ENCODE data around the gene RNF182.
"Not testable (repeated sequence)": the region's sequence is repeated elsewhere in the genome, so short reads cannot be mapped to it uniquely, and the experiment has no call there.

RNF182 gene

DNA sequence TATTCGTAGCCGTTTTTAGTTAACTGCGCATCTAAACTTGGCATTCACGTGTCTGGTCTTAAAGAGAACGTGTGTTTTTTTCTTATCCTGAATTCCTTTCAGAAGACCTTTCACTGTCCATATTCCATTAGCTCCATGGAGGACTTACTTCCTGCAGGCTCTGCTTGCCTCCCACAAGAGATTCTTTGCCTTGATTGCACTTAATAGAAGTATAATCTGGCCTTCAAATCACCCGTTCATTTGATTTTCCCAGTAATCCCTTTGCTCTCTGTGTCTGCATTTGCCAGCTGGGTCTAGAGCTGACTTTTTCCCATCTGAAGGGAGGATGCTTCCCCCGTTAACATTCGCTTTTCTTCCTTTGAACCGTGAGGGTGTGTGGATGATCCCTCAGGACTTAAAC, 79.5 kb downstream of the RNF182 start:
- no peak for DNase-seq

DNA sequence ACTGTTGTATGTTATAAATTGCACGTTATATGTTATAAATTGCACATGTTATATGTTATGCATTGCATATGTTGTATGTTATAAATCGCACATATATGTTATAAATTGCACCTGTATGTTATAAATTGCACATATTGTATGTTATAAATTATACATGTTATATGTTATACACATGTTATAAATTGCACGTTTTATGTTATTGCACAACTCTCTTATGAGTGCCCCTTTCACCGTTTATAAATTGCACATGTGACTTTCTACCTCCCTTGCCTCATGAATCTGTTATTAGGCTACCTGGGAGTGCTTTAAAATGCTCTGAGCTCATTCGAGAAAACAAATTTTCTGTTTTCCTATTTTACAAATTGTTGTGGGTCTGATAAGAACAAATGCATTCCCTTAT, 84.1 kb downstream of the RNF182 start:
- no peak for DNase-seq

DNA sequence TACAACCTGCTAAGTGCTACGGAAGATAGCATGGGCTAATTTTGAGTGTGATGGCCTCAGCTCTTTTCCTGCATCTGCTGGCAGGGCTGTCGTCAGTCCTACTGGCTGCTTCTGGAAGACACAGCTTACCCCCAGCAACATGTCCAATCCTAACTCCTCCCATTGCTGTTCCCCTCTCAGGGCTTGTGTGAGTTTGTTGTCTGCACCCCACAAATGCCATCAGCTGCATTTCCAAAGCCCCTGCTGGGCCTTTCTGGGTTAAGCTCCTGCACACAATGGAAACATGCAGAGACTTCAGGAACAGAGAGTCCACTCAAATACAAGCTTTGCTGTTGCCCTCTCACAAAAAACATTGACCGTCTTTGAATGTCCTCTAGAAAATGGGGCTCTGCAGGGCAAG, 84.7 kb downstream of the RNF182 start:
- no peak for DNase-seq

DNA sequence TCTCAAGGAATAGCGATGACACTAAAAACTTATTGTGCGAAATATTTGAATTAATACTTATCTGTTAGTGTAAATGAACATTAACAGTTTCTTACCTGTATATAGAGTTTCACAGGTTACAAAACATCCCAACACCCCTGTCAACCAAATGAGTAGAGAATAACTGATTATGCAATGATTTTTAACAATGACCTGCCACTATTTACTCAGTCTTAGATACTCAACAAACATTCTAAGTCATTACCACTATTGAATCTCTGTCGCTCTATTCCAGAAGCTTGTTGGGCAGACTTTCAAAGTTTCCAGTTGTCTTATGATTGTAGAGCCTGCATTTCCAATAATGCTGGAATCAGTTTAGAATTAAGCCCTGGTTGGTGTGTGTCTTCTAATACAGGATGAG, 85.5 kb downstream of the RNF182 start:
- no peak for DNase-seq

DNA sequence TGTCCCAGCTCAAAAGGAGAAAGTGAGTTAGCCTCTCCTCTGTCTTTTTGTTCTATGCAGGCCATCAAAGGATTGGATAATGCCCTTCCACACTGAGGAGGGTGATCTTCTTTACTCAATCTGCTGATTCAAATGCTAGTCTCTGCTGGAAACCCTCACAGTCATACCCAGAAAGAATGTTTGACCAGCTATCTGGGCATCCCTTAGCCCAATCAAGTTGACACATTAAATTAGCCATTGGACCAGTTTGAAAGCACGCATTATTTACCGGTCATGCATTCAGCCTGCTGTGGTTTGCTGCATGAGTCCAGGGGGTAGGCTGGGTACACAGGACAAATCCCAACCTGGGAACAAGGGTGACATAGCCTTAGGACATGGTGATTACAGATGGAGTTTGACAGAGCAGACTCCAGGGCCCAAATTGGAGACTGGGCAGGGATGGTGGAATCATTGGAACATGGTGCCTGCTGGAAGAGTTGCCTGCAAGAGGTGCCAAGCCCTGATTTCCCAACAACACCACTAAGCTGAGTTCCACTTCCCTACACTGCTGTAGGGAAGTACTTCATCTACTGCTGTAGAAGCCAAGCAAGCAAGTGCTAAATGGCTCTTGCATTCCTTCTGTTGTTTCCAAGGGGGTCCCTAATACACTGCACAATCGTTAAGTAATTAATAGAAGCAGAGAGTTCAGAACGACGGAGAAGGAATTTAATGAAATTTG, 87.7 kb downstream of the RNF182 start:
- no peak for DNase-seq

DNA sequence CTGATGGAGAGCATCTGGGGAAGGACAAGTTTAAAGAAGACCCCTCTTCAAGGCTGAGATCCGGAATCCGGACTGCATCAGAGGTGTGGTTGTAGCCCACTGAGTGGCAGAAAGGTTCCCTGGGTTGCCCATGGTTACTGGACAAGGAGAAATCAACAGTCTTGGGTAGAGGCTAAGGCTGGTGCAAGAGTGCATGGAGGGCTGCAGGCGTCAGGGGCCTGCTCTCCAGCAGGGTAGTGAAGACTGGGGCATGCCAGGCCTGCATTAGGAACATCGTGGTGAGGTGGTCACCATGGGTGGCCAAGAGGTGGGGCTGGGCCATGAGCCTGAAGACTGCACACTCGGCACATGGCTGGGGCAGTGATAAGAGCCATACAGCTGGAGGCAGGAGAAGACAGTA, 91.2 kb downstream of the RNF182 start:
- DNase-seq = no peak

DNA sequence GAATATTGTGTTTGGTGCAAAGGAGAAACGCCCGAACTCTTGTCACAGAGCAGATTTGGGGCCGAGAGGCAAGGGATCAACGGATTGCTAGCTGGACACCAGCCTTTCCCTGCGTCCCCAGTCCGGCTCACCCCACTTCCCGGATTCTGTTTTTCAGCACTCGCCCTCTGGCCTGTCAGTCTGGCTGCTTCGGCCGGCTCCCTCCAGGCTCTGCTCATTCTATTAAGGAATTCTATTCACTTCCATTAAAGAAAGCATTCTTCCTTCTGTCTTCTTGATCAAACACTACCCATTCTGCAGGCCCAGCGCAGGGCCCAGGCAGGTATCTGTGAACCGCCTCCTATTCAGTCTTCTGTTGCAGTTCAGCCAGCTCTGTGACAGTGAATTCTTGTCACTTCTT, 91.7 kb downstream of the RNF182 start:
- DNase-seq = no peak

DNA sequence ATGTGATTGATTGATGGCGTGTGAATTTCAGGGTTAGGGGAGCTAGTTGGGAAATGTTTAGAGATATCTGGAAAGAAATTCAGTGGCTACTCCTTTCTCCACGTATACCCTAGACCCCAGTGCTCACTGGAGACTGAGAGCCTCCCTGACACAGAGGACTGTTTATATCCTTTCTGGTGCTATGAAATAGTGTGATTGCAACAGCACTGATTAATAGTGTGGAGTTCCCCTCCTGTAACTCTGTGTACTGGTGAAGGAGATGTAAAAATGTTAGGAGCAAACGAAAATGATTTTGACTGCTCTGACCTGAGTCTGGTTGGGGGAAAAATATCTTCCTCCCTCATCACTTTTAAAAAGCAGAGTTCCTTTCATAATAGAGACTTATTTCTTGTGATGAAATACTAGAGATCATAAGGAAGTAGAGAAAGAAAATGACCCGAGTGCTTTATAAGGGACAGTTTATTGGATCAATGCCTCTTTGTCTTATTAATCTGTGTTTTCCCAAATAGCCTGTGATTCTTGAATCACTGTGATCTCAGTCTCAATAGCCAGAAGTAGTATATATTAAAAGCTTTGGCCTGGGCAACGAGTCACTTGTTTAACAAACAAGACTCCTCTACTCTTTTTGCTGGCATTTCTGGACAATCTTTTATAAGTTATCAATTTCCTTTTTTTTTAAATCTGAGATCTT, 92.3 kb downstream of the RNF182 start:
- no peak for DNase-seq

DNA sequence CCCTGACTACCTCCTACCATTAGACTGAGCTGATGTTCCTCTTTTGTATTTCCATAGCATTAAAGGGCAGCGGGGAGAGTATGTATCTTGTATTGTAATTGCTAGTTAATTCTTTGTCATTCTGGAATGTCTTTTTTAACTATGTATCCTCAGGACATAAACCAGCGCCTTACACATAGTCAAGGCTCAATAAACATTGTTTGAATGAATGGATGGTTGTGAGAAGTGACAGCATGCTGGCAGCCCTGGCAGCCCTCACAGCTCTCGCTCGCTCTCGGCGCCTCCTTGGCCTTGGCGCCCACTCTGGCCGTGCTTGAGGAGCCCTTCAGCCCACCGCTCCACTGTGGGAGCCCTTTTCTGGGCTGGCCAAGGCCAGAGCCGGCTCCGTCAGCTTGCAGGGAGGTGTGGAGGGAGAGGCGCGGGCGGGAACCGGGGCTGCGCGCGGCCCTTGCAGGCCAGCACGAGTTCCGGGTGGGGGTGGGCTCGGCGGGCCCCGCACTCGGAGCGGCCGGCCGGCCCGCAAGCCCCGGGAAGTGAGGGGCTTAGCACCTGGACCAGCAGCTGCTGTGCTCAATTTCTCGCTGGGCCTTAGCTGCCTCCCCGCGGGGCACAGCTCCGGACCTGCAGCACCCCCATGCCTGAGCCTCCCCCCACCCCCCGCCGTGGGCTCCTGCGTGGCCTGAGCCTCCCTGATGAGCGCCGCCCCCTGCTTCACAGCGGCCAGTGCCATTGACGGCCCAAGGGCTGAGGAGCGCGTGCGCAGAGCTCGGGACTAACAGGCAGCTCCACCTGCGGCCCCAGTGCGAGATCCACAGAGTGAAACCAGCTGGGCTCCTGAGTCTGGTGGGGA, 93.1 kb downstream of the RNF182 start:
- DNase-seq = no peak

DNA sequence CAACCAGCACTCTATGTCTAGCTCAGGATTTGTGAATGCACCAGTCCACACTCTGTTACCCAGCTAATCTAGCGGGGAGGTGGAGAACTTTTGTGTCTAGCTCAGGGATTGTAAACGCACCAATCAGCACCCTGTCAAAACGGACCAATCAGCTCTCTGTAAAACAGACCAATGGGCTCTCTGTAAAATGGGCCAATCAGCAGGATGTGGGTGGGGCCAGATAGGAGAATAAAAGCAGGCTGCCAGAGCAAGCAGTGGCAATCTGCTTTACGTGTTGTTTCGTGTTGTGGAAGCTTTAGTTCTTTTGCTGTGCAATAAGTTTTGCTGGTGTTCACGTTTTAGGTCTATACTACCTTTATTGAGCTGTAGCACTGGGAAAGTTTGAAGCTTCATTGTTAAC, 93.8 kb downstream of the RNF182 start:
- not testable (repeated sequence) for DNase-seq

DNA sequence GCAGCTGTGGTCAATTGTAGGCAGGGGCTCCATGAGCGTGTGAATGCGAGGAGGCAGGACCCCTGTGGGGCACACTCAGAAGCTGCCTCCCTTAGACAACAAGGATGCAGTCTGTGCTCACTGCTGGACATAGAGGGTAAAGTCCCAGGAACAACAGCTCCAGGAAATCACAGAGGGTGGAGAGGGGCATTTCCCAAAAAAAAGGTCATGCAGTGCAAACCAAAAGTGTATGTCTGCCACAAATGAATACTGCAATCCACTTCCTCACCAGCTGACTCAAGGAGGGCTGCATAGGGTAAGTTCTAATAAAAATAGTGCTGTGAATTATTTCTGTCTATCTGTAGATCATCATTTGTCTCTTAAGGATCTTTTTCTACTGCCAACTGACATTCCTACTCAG, 95.8 kb downstream of the RNF182 start:
- DNase-seq = no peak

DNA sequence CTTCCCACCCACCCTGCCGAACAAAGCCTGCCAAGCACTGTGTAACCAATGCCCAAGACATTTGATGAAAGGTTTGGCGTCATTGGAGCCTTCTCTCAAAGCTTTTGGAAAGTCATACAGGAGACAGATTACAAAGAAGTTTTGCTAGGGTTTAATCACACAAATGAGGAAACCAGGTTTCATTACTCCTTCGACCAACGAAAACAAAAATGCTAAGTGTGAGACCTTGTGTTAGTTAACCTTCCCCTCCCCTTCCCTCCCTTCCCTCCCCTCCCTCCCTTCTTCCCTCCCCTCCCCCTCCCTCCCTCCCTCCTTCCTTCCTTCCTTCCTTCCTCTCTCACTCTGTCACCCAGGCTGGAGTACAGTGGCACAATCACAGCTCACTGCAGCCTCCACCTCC, 96.7 kb downstream of the RNF182 start:
- no peak for DNase-seq

DNA sequence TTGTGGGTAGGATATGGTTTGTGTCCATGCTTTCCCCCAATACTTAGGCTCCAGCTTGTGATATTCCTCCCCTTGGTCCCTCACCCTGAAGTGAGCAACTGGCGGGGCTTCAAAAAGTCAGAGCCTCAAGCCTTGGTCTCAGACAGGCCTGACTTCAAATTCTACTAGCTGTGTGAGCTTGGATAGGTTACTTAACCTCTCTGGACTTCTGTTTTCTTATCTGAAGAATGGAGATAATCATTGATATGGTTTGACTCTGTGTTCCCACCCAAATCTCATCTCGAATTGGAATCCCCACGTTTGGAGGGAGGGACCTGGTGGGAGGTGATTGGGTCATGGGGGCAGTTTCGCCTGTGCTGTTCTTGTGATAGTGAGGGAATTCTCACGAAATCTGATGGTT, 97.9 kb downstream of the RNF182 start:
- DNase-seq = no peak

DNA sequence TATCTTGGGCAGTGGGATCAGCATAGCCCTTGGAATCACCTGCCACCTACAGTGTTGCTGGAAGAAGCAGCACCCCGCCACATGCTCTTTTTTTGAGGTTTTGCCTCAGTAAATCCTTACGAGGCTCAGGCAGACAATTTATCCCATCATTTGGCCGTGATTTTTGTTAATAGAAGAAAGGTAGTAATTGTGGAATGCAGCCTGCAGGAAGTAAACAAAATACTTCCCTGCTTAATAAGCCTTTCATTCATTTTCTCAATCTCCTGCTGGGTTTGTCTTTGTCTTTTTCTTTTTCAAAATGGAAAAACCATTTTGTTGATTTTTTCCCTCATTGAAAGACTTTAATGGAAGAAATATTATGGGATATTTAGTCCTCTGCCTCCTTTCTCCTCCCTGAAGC, 99.1 kb downstream of the RNF182 start:
- no peak for DNase-seq

DNA sequence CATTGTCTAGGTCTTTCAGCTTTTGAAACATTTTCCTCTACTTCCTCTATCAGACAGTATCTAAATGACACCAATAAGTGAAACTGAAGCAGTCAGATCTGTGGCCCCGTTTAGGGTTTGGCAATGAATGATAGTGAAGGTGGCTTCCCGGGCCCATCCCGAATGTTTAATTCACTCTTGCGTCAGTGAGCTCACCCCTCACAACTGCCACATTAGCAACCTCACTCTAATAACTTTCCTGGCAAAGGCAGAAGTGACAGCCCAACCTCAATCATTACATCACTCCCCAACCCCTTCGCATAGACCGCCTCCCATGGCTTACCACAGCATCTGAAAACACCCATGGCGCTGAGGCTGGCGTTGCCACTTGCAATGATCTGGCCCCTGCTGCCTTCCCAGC, 100.4 kb downstream of the RNF182 start:
- no peak for DNase-seq

DNA sequence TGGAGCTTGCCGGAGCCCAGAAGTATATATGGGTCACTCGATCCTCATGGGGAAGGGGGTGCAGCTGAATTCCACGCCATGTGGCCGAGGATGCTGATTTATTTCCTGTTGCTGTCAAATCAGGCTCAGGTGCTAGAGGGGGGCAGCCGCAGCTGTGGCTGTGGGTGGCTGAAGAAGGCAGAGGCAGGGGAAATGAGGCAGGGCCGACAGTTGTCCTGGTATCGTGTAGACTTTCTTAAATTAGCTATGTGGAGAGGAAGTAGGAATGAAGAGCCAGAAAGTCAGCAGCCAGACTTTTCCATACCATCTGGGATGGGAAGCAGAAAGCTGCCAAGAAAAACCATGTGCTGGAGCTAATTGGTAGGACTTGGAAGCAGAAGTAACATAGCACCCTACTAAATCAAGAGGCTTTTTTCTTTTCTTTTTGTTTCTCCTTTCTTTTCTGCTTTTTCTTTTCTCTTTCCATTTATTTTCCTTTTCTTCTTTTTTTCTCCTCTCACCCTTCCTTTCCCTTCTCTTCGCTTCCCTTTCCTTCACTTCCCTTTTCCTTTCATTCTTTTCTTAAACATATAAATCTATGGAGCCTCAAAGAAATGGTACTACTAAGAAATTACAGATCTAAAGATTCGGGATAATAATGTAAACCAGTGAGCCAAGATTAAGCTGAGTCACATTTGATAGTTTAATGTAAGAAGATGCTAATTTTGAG, 102.2 kb downstream of the RNF182 start:
- DNase-seq = no peak

DNA sequence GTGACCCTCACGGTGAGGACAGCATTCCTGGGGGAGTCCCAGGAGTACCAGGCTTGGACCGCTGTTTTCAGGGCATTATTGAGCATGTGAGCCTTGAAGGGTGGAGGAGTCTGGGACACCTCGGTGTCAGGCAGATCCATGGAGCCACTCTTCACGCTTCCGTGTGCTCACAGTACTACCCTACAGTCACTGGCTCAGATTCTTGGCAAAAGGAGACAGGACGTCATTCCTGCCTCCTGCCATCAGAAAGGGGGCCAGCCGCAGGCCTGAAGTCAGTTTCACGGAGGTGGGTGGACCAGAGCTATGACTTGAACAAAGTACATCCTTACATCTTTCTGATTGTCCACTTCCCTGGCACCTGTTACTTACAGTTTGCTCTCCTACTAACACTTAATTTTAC, 103.9 kb downstream of the RNF182 start:
- DNase-seq = no peak

DNA sequence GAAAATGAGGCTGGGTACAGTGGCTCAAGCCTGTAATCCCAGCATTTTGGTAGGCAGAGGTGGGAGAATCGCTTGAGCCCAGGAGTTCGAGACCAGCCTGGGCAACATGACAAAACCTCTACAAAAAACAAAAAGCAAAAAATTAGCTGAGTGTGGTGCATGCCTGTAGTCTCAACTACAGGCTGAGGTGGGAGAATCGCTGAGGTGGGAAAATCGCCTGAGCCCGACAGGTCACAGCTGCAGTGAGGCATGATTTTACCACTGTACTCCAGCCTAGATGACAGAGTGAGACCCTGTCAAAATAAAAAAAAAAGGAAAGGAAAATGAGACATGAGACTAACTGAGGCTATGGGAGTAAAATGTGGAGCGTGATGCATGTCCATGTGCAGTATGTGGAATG, 104.9 kb downstream of the RNF182 start:
- no peak for DNase-seq
